MCF 10A (cell line): ENCODE data around the gene NOTO. TPM values are rescaled to one million over a fixed set of nuclear protein-coding genes. Genes with fewer than 3 reads are reported as not detected.

Source experiments
- BruUV-seq: library from RNA; stranded (reverse); fragments of 400-500 nt; replicated peaks from 2 replicates; lab custom pipeline; 2021; lab: Mats Ljungman, UMichigan
- CTCF ChIA-PET: fragments of 300-600 bp; sonication (Branson Sonifier 250); formaldehyde crosslinking; extraction: SDS; loops from one replicate; lab custom pipeline; 2021; ENCODE audit warnings: antibody characterized with exemption, inconsistent platforms; lab: Yijun Ruan, JAX
- POLR2A ChIA-PET: fragments of 300-600, 350-650 bp; sonication (Branson Sonifier 250); formaldehyde crosslinking; extraction: SDS; loops from one replicate; lab custom pipeline; 2020; ENCODE audit warnings: antibody characterized with exemption, inconsistent platforms; lab: Yijun Ruan, JAX
- DNase-seq: peaks from one replicate; pipeline ENCODE4 v3.0.0-alpha.2; 2018; ENCODE audit not compliant: unreplicated experiment
- H3K27ac Mint-ChIP-seq: one replicate; pipeline ENCODE4 v1.8.0; 2022; ENCODE audit warnings: mild to moderate bottlenecking, low read depth, mixed read lengths; ENCODE audit not compliant: unreplicated experiment
- H3K27me3 Mint-ChIP-seq: one replicate; pipeline ENCODE4 v1.8.0; 2022; ENCODE audit warnings: mixed read lengths; ENCODE audit not compliant: insufficient read depth, unreplicated experiment
- H3K36me3 Mint-ChIP-seq: one replicate; pipeline ENCODE4 v1.8.0; 2022; ENCODE audit warnings: mild to moderate bottlenecking, moderate library complexity, mixed read lengths; ENCODE audit not compliant: insufficient read depth, unreplicated experiment
- H3K4me1 Mint-ChIP-seq: one replicate; pipeline ENCODE4 v1.8.0; 2022; ENCODE audit warnings: mixed read lengths; ENCODE audit not compliant: insufficient read depth, unreplicated experiment
- H3K4me3 Mint-ChIP-seq: one replicate; pipeline ENCODE4 v1.8.0; 2022; ENCODE audit warnings: mild to moderate bottlenecking, moderate library complexity, mixed read lengths; ENCODE audit not compliant: unreplicated experiment
- H3K9me3 Mint-ChIP-seq: one replicate; pipeline ENCODE4 v1.8.0; 2022; ENCODE audit warnings: mixed read lengths; ENCODE audit not compliant: unreplicated experiment
- CTCF ChIP-seq: fragments of 200-600 bp; IDR thresholded peaks from one replicate; pipeline ENCODE4 v1.8.0; 2022; ENCODE audit warnings: antibody characterized with exemption, mild to moderate bottlenecking; ENCODE audit not compliant: unreplicated experiment
- intact Hi-C: fragments of 100-400 bp; cut with micrococcal nuclease; formaldehyde crosslinking; loops from 2 replicates; pipeline ENCODE4 v1.14.1; 2022
- total RNA-seq: library from RNA; stranded (reverse); gene quantifications from 2 replicates; pipeline ENCODE4 v1.2.3, GENCODE V29; 2022

Gene NOTO
- total RNA-seq, 1 experiment from 2014 or later = not detected

GRCh38 chr2:73232403-73233153 is 30.2 kb downstream of the NOTO start:
- intact Hi-C loops = no loop called here
- CTCF ChIA-PET = interaction anchor here (1.0 to 8.1 kb wide), 6 partner anchors 12 to 57 kb away, joined by 3 to 36 read pairs (median 6); partner anchors contain the start of gene SMYD5
- DNase-seq = no peak
- H3K27ac Mint-ChIP-seq = no peak overlapping the region
- no peaks in the 10 kb centered on the region for H3K27me3 Mint-ChIP-seq
- TSS peak; percentile 17 for BruUV-seq
- POLR2A ChIA-PET = interaction anchor here (0.5 to 9.2 kb wide), 15 partner anchors 9 to 1902 kb away, joined by 3 to 74 read pairs (median 8); partner anchors contain the start of genes EGR4, RAB11FIP5, SMYD5 and TPRKB
- no peaks in the 10 kb centered on the region for H3K9me3 Mint-ChIP-seq
- peak overlapping the region; percentile 75 for H3K4me3 Mint-ChIP-seq
- TF ChIP-seq CTCF = no peak
- H3K4me1 Mint-ChIP-seq = peaks cover 23% of the 10 kb centered on the region
- H3K36me3 Mint-ChIP-seq = peaks cover 22% of the 10 kb centered on the region

DNA sequence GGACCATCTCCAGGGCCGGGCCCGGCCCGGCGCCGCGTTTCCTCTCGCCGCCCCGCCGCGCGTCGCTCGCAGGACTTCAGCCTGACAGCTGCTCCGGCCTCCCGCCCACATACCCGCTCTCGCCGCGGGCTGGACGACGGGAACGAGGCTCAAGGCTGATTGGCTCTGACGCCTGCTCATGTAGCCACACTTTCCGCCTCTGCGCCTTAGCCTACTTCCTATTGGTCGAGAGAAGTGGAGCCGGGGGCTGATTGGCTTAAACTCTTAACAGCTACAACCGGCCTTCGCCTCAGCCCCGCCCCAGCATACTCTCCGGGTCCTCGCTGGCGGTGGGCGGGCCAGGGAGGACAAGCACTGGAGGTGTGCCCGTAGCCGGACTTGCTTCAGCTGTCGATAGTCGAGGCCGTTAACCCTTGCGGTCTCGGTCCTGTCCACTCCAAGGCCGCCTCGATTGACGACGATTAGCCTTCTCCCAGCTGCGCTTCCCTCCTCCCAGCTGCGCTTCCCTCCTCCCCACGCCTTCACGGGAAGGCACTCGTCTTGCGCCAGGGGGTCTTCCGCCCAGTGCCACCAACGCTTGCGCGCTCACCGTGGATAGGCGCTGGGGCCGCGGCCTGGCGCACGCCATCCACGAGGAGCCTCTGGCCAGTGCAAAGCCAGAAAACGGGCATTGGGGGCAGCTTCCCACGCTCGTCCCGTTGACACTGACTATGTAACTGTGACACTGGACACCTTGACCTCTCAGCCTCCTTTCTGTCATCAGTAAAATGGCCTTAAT is 31.0 kb downstream of the NOTO start, which contains the start of gene PRADC1:
PRADC1 (minus strand) TSS at position 86 of the 778 bp plus-strand sequence; CDS start at position 7, 79 bp downstream.
- Mint-ChIP-seq H3K27ac (peak within 1 kb of the TSS; percentile 98), H3K4me1 (peaks cover 23% of the 10 kb centered on the region), H3K36me3 (peaks cover 22% of the 10 kb centered on the region), H3K27me3 (no peaks in the 10 kb centered on the region), H3K9me3 (no peaks in the 10 kb centered on the region), H3K4me3 (peak within 1 kb of the TSS; percentile 75)
- TF ChIP-seq CTCF = no peak
- CTCF ChIA-PET = interaction anchor here (1.0 to 8.1 kb wide), 6 partner anchors 11 to 56 kb away, joined by 3 to 36 read pairs (median 6); partner anchors contain the start of gene SMYD5
- BruUV-seq = no TSS peak
- intact Hi-C loops = no loop called here
- DNase-seq = peak; percentile 100
- POLR2A ChIA-PET = interaction anchor here (0.5 to 9.2 kb wide), 16 partner anchors 10 to 1903 kb away, joined by 3 to 74 read pairs (median 6); partner anchors contain the start of genes EGR4, RAB11FIP5, SMYD5 and TPRKB

DNA sequence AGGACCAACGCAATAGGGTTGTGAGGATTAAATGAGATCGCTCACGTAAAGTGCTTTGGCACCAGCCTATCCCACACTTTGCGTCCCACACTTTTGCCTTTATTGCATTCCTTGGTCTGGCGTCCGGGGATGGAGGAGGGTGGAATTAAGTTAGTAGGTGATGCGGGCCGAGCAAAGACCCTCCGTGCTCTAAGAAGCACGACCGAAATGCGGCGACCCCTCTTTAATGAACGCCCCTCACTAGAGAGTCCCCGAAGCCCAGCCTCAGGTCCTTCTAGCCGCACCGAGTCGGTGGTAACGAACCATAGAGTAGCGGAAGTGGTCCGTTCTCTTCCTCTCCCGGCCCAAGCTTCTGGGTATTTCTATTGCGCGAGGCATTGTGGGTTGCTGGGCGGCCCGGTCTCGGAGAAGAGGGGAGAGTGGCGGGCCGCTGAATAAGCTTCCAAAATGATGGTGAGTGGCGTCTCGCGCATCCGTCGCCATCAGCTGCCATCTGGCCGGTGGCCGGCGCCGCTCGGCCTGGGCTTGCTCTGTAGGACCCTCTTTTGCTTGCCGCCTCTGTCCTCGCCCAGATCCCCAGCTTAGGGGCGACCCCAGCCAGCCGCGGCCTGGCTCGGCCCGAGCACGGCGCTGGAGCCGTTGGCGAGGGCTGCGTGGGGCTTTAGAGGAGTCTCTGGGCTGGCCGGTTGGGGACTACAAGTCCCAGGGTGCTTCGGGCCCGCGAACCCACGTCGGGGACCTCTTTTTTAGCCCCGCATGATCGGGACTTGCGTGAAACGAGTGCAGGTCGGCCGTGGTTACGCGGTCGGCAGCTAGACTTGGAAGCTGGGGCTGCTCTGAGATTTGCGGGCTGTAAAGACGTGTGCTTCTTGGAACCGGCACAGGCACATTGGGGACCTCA is 31.8 kb downstream of the NOTO start, which contains the start of gene CCT7:
CCT7 (plus strand) TSS at position 377 of the 901 bp plus-strand sequence; CDS start at position 448, 71 bp downstream.
- Mint-ChIP-seq H3K4me1 (peaks cover 23% of the 10 kb centered on the region), H3K27me3 (no peaks in the 10 kb centered on the region), H3K4me3 (peak within 1 kb of the TSS; percentile 75), H3K36me3 (peaks cover 25% of the 10 kb centered on the region), H3K27ac (peak within 1 kb of the TSS; percentile 98), H3K9me3 (no peaks in the 10 kb centered on the region)
- CTCF ChIA-PET = interaction anchor here (1.0 to 8.1 kb wide), 3 partner anchors 21 to 55 kb away, joined by 3 to 36 read pairs (median 20); partner anchors contain the start of gene SMYD5
- POLR2A ChIA-PET = interaction anchor here (0.7 to 9.2 kb wide), 10 partner anchors 10 to 503 kb away, joined by 3 to 74 read pairs (median 10); partner anchors contain the start of genes RAB11FIP5, SMYD5 and TPRKB
- no peak for TF ChIP-seq CTCF
- DNase-seq = peak; percentile 93
- BruUV-seq = TSS peak; percentile 69
- intact Hi-C loops = no loop called here
